K562 (cell line): ENCODE results near the gene SPPL2C. TPM values are rescaled to one million over a fixed set of nuclear protein-coding genes. Genes with fewer than 3 reads are reported as not detected.
A peak's percentile ranks its signal among the peaks of the same experiment; 100 is the strongest.

ENCODE experiments used
- ATF1 ChIP-seq, 2 experiments: fragments of 450-650 bp in 1 of 2; IDR thresholded peaks; 2 replicates each; pipeline ENCODE4 v1.6.1; 2016; ENCODE audit warnings: missing compliant biosample characterization in 1 of 2, missing genetic modification characterization in 1 of 2
- FOXJ2 ChIP-seq: fragments of 200-800 bp; sonication (Bioruptor generic); IDR thresholded peaks from 2 replicates; pipeline ENCODE4 v1.6.1; 2016; ENCODE audit warnings: missing genetic modification characterization, missing compliant biosample characterization
- FOXK1 ChIP-seq: sonication (generic); formaldehyde crosslinking; IDR thresholded peaks from 2 replicates; pipeline ENCODE4 v1.8.0; 2022; ENCODE audit warnings: missing genetic modification reagents, mild to moderate bottlenecking, borderline replicate concordance
- FOXK2 ChIP-seq, 2 experiments: fragments of 450-650 bp; IDR thresholded peaks in 1 of 2; conservative IDR thresholded peaks in 1 of 2; 2 replicates each; pipeline ENCODE4 v1.6.1; 2016; ENCODE audit warnings: low read depth in 2 of 2, mild to moderate bottlenecking in 1 of 2
- GABPB2 ChIP-seq: fragments of 250-450 bp; sonication (Bioruptor Pico); conservative IDR thresholded peaks from 2 replicates; pipeline ENCODE4 v1.5.1; 2021; ENCODE audit warnings: mild to moderate bottlenecking
- HDAC2 ChIP-seq: fragments of 450-650 bp; IDR thresholded peaks from 2 replicates; pipeline ENCODE4 v1.6.1; 2016; ENCODE audit warnings: mild to moderate bottlenecking
- POLR2B ChIP-seq: fragments of 450-650 bp; IDR thresholded peaks from 2 replicates; pipeline ENCODE4 v1.6.1; 2018; ENCODE audit warnings: low read depth; ENCODE audit not compliant: partially characterized antibody
- RCOR1 ChIP-seq, 2 experiments: IDR thresholded peaks; 2 replicates each; pipeline ENCODE4 v1.6.1; 2012; ENCODE audit warnings: low read depth in 2 of 2, low read length in 2 of 2, borderline replicate concordance in 1 of 2, improper control_type of control experiment in 1 of 2
- SRF ChIP-seq, 2 experiments: fragments of 250-450, 450-650 bp in 1 of 2; sonication (Bioruptor Pico) in 1 of 2; sonication (generic) in 1 of 2; formaldehyde crosslinking; IDR thresholded peaks; 2 replicates each; pipeline versions ENCODE4 v1.5.0 to v1.5.1; 2020 to 2022; ENCODE audit warnings: mild to moderate bottlenecking in 1 of 2, missing genetic modification reagents in 1 of 2
- TEAD2 ChIP-seq: fragments of 450-650 bp; IDR thresholded peaks from 2 replicates; pipeline ENCODE4 v1.6.1; 2016; ENCODE audit warnings: missing genetic modification characterization, control low read depth, missing compliant biosample characterization
- ZNF232 ChIP-seq: sonication (generic); formaldehyde crosslinking; IDR thresholded peaks from 2 replicates; pipeline ENCODE4 v1.8.0; 2022; ENCODE audit warnings: mild to moderate bottlenecking, missing genetic modification reagents
- ZNF766 ChIP-seq: fragments of 200-800 bp; sonication (Bioruptor generic); conservative IDR thresholded peaks from 2 replicates; pipeline ENCODE4 v1.6.1; 2016; ENCODE audit warnings: missing genetic modification characterization, missing compliant biosample characterization
- polyA plus RNA-seq, 8 experiments: library from polyadenylated mRNA; depleted of rRNA in 4 of 8; stranded (reverse) in 5 of 8; unstranded in 3 of 8; fragments of >200 nt; fragmentation: Nextera tagmentation in 2 of 8; fragmentation: Illumina TruSeq in 1 of 8; extraction: Ambion mirVana in 2 of 8; extraction: Trizol in 1 of 8; gene quantifications; 2 replicates each; pipeline versions ENCODE4 v1.2.1 to v1.2.3, GENCODE V29; 2011 to 2014; ENCODE audit warnings: inconsistent platforms in 1 of 8, missing spikeins in 1 of 8
- total RNA-seq, 7 experiments: library from RNA; depleted of rRNA in 6 of 7; stranded (reverse); fragments of >200 nt in 6 of 7; fragmentation: Illumina TruSeq in 2 of 7; extraction: Trizol in 2 of 7; gene quantifications; 2 replicates each; pipeline versions ENCODE4 v1.2.1 to v1.2.3, GENCODE V29; 2011 to 2021; ENCODE audit warnings: low replicate concordance in 1 of 7
- TF ChIP-seq, protein P1 (sequence below), 2 experiments: fragments of 450-650 bp; formaldehyde crosslinking in 1 of 2; IDR thresholded peaks; 2 replicates each; pipeline versions ENCODE4 v1.4.0 to v1.6.1; 2014 to 2020; ENCODE audit warnings: mild to moderate bottlenecking in 2 of 2, borderline replicate concordance in 1 of 2, low read depth in 1 of 2

SPPL2C gene
- total and polyA plus RNA-seq, 9 of the 15 experiments (the other 6 are each of a cell fraction or from before 2014, with no cell fraction given), result not detected

DNA sequence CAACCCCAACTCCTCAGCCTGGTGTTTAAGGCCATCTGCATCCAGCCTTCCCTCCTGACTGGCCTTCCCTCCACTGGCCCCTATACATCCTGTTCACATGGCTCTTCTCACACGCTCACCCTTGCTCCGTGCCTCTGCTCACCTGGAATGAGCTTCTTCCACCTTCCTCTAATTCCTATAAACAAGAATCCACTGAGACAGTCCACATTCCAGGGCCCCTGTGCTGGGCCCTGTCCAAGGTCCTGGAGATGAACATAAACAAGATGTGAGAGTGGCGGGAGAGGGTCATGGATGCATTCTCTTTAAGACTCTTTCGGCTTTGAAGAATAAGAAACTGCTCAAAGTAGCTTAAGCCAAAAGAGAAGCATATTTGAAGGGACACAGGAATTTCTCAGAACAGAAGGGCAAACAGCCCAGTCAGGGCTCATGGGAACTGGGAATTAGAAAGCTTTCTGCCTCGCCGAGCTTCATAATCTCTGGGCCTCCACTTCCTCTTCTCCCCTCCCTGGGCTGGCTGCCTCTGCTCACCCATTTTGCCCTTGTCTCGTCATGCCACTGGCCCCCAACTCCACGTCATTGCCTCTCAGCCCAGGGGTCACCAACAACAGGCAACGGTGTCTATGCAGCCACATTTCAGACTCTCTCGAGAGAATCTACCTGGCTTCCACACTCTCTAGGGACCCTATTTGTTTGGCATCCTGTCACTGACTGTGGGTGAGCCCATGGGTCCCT is 13.5 kb downstream of the SPPL2C start (continued):
- TF ChIP-seq ZNF766 (CRISPR knock-in tag) (peak; percentile 64; the same call in 1 of the 2 replicates), HDAC2 (0 out of 2 replicates have a peak, but pooled peaks have one; percentile 27), FOXK1 (0 out of 2 replicates have a peak, but pooled peaks have one; percentile 38), TEAD2 (tag) (peak; percentile 93), POLR2B (no peak), ATF1 (CRISPR knock-in tag; IDR thresholded peaks at IDR 0.05) (no peak), ATF1 (tag; IDR thresholded peaks at IDR 0.05) (no peak), GABPB2 (CRISPR knock-in tag) (no peak), FOXK2 (conservative IDR thresholded peaks at IDR 0.05 in 1 of 2, IDR thresholded peaks at IDR 0.05 in 1 of 2; ENCODE audit: low read depth in 2 of 2) (peak; percentile 59 to 70; a peak in 3 of 4 replicates), SRF (CRISPR knock-in tag; IDR thresholded peaks at IDR 0.05) (0 out of 4 replicates have a peak, but pooled peaks of 1 of the 2 experiments have one; percentile 29), FOXJ2 (tag) (no peak), ZNF232 (CRISPR knock-in tag) (0 out of 2 replicates have a peak, but pooled peaks have one; percentile 31), RCOR1 (IDR thresholded peaks at IDR 0.05; ENCODE audit: borderline replicate concordance in 1 of 2, low read depth in 2 of 2, low read length in 2 of 2) (0 out of 4 replicates have a peak, but pooled peaks of 1 of the 2 experiments have one; percentile 22)
- TF ChIP-seq, protein P1, sequence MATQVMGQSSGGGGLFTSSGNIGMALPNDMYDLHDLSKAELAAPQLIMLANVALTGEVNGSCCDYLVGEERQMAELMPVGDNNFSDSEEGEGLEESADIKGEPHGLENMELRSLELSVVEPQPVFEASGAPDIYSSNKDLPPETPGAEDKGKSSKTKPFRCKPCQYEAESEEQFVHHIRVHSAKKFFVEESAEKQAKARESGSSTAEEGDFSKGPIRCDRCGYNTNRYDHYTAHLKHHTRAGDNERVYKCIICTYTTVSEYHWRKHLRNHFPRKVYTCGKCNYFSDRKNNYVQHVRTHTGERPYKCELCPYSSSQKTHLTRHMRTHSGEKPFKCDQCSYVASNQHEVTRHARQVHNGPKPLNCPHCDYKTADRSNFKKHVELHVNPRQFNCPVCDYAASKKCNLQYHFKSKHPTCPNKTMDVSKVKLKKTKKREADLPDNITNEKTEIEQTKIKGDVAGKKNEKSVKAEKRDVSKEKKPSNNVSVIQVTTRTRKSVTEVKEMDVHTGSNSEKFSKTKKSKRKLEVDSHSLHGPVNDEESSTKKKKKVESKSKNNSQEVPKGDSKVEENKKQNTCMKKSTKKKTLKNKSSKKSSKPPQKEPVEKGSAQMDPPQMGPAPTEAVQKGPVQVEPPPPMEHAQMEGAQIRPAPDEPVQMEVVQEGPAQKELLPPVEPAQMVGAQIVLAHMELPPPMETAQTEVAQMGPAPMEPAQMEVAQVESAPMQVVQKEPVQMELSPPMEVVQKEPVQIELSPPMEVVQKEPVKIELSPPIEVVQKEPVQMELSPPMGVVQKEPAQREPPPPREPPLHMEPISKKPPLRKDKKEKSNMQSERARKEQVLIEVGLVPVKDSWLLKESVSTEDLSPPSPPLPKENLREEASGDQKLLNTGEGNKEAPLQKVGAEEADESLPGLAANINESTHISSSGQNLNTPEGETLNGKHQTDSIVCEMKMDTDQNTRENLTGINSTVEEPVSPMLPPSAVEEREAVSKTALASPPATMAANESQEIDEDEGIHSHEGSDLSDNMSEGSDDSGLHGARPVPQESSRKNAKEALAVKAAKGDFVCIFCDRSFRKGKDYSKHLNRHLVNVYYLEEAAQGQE (IDR thresholded peaks at IDR 0.05; ENCODE audit: borderline replicate concordance), result peak; percentile 99
- TF ChIP-seq, protein P1 (CRISPR knock-in tag; IDR thresholded peaks at IDR 0.05; ENCODE audit: low read depth), result peak; percentile 95
